GM23248 (cell line): ENCODE data around the gene TRRAP. TPM values are rescaled to one million over a fixed set of nuclear protein-coding genes. Genes with fewer than 3 reads are reported as not detected.
A peak's percentile ranks its signal among the peaks of the same experiment; 100 is the strongest.

Experiments used
- DNase-seq: peaks from one replicate; pipeline ENCODE4 v3.0.0-alpha.2; 2015
- H2AFZ ChIP-seq: fragments of 200-600 bp; sonication (generic); 2 replicates; pipeline ENCODE4 v1.6.1; 2016; ENCODE audit warnings: antibody characterized with exemption
- H3F3A ChIP-seq: fragments of 200-600 bp; sonication (generic); 2 replicates; pipeline ENCODE4 v1.6.1; 2016; ENCODE audit warnings: mild to moderate bottlenecking, antibody characterized with exemption, mixed run types; ENCODE audit not compliant: insufficient read depth
- H3K27ac ChIP-seq: fragments of 200-600 bp; sonication (generic); 2 replicates; pipeline ENCODE4 v1.5.1; 2016; ENCODE audit warnings: mild to moderate bottlenecking
- H3K27me3 ChIP-seq: fragments of 200-600 bp; sonication (generic); replicated peaks from 2 replicates; pipeline ENCODE4 v1.6.1; 2016; ENCODE audit warnings: mild to moderate bottlenecking; ENCODE audit not compliant: insufficient read depth
- H3K36me3 ChIP-seq: fragments of 200-600 bp; sonication (generic); 2 replicates; pipeline ENCODE4 v1.6.1; 2016; ENCODE audit warnings: low read depth, mild to moderate bottlenecking
- H3K4me1 ChIP-seq: fragments of 200-600 bp; sonication (generic); 2 replicates; pipeline ENCODE4 v1.6.1; 2016; ENCODE audit warnings: mild to moderate bottlenecking; ENCODE audit not compliant: insufficient read depth
- H3K4me2 ChIP-seq: fragments of 200-600 bp; sonication (generic); one replicate; pipeline ENCODE4 v1.6.1; 2016; ENCODE audit warnings: mild to moderate bottlenecking; ENCODE audit not compliant: unreplicated experiment
- H3K4me3 ChIP-seq: fragments of 200-600 bp; sonication (generic); 2 replicates; pipeline ENCODE4 v1.5.1; 2016; ENCODE audit warnings: mild to moderate bottlenecking
- H3K79me2 ChIP-seq: fragments of 200-600 bp; sonication (generic); 2 replicates; pipeline ENCODE4 v1.6.1; 2016; ENCODE audit warnings: mild to moderate bottlenecking; ENCODE audit not compliant: insufficient read depth
- H3K9ac ChIP-seq: fragments of 200-600 bp; sonication (generic); 2 replicates; pipeline ENCODE4 v1.6.1; 2016; ENCODE audit warnings: mild to moderate bottlenecking
- H3K9me2 ChIP-seq: fragments of 200-600 bp; sonication (generic); 2 replicates; pipeline ENCODE4 v1.6.1; 2016; ENCODE audit warnings: mixed run types, mild to moderate bottlenecking, moderate library complexity; ENCODE audit not compliant: insufficient read depth
- H3K9me3 ChIP-seq: fragments of 200-600 bp; sonication (generic); one replicate; pipeline ENCODE4 v1.6.1; 2017; ENCODE audit warnings: low read depth
- H4K20me1 ChIP-seq: fragments of 200-600 bp; sonication (generic); 2 replicates; pipeline ENCODE4 v1.6.0; 2016; ENCODE audit not compliant: insufficient read depth
- EZH2 ChIP-seq: fragments of 200-600 bp; sonication (generic); IDR thresholded peaks from 2 replicates; pipeline ENCODE4 v1.6.1; 2018; ENCODE audit warnings: antibody characterized with exemption, mild to moderate bottlenecking; ENCODE audit not compliant: insufficient read depth, poor library complexity, severe bottlenecking
- EZH2phosphoT487 ChIP-seq: fragments of 200-600 bp; sonication (generic); IDR thresholded peaks from 2 replicates; pipeline ENCODE4 v1.6.1; 2018; ENCODE audit warnings: antibody characterized with exemption, moderate library complexity, mild to moderate bottlenecking, low read depth; ENCODE audit not compliant: insufficient read depth
- WGBS, 2 experiments: methylation state at CpG; one replicate each; pipeline ENCODE4 v1.1.6; 2015 to 2017; ENCODE audit warnings: low lambda C conversion rate in 2 of 2, low coverage in 1 of 2; ENCODE audit errors: missing lambda C conversion rate in 2 of 2; 5-methylcytosine and 5-hydroxymethylcytosine counted together
- in situ Hi-C: fragments of 300-500 bp; cut with MboI; formaldehyde crosslinking; loops from 2 replicates; pipeline ENCODE4 v1.15.0; 2020
- microRNA-seq: library from miRNA; unstranded; fragments of <30 nt; microRNA quantifications from one replicate; pipeline ENCODE4, GENCODE V29; 2016; ENCODE audit warnings: borderline number of aligned reads
- polyA plus RNA-seq: library from polyadenylated mRNA; unstranded; fragments of >200 nt; fragmentation: Nextera tagmentation; extraction: Ambion mirVana; gene quantifications from 2 replicates; pipeline ENCODE4 v1.2.1, GENCODE V29; 2016
- small RNA-seq: library from RNA; depleted of rRNA; stranded (forward); fragments of <200 nt; gene quantifications from one replicate; pipeline ENCODE3, GENCODE V24; 2014; ENCODE audit warnings: low read depth, low replicate concordance
- total RNA-seq: library from RNA; depleted of rRNA; stranded (reverse); fragments of >200 nt; shearing (Covaris generic); gene quantifications from 2 replicates; pipeline ENCODE4 v1.2.3, GENCODE V29; 2014; rRNA removed

Gene TRRAP
- total and polyA plus RNA-seq, 2 experiments from 2014 or later: 4.8 to 11.3 TPM

GRCh38 chr7:99061001-99061776, 182.9 kb downstream of the TRRAP start:
- no peak for DNase-seq
- in situ Hi-C loops: no loop called here
- Histone ChIP-seq H3K4me1 (no peaks in the 10 kb centered on the region), H3K4me3 (no peak overlapping the region), H3K9me3 (no peaks in the 10 kb centered on the region), H3F3A (no peaks in the 10 kb centered on the region), H3K4me2 (no peak overlapping the region), H3K27ac (no peak overlapping the region), H3K27me3 (no peaks in the 10 kb centered on the region), H4K20me1 (no peaks in the 10 kb centered on the region; the same call in 1 of the 2 replicates), H3K9ac (no peak overlapping the region), H3K9me2 (no peaks in the 10 kb centered on the region), H3K36me3 (peaks cover 21% of the 10 kb centered on the region; the same call in 1 of the 2 replicates), H2AFZ (no peak overlapping the region), H3K79me2 (peaks cover 77% of the 10 kb centered on the region)
- WGBS, 2 experiments: 96% methylated on average over 6 of the region's 6 CpGs
- TF ChIP-seq EZH2phosphoT487: no peak
- TF ChIP-seq EZH2: no peak

Small RNAs within 50 kb of the gene (microRNA-seq; reads per million reads assigned to microRNA genes)
- not detected for gene MIR3609

Small RNAs within 50 kb of the gene (small RNA-seq; reads per million reads assigned to genes)
- 9.5 reads per million, percentile 84 among the genes with 10 or more reads in this experiment for gene MIR3609

Other genes with a start within 250 kb of the TRRAP start
- not detected in 2 replicates for gene TMEM130, start 8.5 kb upstream of the TRRAP start, total RNA-seq
- gene TMEM130, start 8.5 kb upstream of the TRRAP start, polyA plus RNA-seq: 0.18 and 0.40 TPM in 2 replicates